ENCODE results near the gene LPIN1. TPM values are rescaled to one million over a fixed set of nuclear protein-coding genes. Genes with fewer than 3 reads are reported as not detected.

Gene LPIN1
- total and polyA plus RNA-seq, 2 of the 8 experiments (the other 6 are each of a cell fraction or from before 2014, with no cell fraction given), result 4.3 to 9.8 TPM

DNA sequence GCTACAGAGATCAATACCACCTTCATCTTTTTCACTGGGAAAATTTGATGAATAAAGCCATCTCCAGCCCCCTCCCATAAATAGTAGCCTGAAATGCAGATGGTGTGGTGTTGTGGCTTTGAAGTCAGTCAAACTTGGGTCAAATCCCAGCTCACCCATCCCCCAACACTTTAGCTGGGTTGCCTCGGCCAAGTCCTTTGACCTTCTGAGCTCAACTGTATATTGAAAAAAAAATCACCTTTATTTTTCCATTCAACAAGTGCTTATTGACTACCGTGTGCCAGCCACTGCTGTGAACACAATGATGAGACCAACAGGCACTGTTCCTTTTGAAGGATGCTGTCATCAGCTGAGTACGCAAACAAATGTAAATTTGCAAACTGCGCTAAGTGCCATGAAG is 41.4 kb upstream of the LPIN1 start (continued):
- TF ChIP-seq, protein P1, sequence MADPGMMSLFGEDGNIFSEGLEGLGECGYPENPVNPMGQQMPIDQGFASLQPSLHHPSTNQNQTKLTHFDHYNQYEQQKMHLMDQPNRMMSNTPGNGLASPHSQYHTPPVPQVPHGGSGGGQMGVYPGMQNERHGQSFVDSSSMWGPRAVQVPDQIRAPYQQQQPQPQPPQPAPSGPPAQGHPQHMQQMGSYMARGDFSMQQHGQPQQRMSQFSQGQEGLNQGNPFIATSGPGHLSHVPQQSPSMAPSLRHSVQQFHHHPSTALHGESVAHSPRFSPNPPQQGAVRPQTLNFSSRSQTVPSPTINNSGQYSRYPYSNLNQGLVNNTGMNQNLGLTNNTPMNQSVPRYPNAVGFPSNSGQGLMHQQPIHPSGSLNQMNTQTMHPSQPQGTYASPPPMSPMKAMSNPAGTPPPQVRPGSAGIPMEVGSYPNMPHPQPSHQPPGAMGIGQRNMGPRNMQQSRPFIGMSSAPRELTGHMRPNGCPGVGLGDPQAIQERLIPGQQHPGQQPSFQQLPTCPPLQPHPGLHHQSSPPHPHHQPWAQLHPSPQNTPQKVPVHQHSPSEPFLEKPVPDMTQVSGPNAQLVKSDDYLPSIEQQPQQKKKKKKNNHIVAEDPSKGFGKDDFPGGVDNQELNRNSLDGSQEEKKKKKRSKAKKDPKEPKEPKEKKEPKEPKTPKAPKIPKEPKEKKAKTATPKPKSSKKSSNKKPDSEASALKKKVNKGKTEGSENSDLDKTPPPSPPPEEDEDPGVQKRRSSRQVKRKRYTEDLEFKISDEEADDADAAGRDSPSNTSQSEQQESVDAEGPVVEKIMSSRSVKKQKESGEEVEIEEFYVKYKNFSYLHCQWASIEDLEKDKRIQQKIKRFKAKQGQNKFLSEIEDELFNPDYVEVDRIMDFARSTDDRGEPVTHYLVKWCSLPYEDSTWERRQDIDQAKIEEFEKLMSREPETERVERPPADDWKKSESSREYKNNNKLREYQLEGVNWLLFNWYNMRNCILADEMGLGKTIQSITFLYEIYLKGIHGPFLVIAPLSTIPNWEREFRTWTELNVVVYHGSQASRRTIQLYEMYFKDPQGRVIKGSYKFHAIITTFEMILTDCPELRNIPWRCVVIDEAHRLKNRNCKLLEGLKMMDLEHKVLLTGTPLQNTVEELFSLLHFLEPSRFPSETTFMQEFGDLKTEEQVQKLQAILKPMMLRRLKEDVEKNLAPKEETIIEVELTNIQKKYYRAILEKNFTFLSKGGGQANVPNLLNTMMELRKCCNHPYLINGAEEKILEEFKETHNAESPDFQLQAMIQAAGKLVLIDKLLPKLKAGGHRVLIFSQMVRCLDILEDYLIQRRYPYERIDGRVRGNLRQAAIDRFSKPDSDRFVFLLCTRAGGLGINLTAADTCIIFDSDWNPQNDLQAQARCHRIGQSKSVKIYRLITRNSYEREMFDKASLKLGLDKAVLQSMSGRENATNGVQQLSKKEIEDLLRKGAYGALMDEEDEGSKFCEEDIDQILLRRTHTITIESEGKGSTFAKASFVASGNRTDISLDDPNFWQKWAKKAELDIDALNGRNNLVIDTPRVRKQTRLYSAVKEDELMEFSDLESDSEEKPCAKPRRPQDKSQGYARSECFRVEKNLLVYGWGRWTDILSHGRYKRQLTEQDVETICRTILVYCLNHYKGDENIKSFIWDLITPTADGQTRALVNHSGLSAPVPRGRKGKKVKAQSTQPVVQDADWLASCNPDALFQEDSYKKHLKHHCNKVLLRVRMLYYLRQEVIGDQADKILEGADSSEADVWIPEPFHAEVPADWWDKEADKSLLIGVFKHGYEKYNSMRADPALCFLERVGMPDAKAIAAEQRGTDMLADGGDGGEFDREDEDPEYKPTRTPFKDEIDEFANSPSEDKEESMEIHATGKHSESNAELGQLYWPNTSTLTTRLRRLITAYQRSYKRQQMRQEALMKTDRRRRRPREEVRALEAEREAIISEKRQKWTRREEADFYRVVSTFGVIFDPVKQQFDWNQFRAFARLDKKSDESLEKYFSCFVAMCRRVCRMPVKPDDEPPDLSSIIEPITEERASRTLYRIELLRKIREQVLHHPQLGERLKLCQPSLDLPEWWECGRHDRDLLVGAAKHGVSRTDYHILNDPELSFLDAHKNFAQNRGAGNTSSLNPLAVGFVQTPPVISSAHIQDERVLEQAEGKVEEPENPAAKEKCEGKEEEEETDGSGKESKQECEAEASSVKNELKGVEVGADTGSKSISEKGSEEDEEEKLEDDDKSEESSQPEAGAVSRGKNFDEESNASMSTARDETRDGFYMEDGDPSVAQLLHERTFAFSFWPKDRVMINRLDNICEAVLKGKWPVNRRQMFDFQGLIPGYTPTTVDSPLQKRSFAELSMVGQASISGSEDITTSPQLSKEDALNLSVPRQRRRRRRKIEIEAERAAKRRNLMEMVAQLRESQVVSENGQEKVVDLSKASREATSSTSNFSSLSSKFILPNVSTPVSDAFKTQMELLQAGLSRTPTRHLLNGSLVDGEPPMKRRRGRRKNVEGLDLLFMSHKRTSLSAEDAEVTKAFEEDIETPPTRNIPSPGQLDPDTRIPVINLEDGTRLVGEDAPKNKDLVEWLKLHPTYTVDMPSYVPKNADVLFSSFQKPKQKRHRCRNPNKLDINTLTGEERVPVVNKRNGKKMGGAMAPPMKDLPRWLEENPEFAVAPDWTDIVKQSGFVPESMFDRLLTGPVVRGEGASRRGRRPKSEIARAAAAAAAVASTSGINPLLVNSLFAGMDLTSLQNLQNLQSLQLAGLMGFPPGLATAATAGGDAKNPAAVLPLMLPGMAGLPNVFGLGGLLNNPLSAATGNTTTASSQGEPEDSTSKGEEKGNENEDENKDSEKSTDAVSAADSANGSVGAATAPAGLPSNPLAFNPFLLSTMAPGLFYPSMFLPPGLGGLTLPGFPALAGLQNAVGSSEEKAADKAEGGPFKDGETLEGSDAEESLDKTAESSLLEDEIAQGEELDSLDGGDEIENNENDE (IDR thresholded peaks at IDR 0.05; ENCODE audit: insufficient replicate concordance, low read length), result no peak
- TF ChIP-seq TEAD4 (IDR thresholded peaks at IDR 0.05; ENCODE audit: low read depth, low read length), result no peak
- no peak for TF ChIP-seq CEBPB (IDR thresholded peaks at IDR 0.05; ENCODE audit: low read depth, low read length)
- TF ChIP-seq BRCA1 (IDR thresholded peaks at IDR 0.05; ENCODE audit: low read depth, low read length), result no peak
- TF ChIP-seq, protein P2, sequence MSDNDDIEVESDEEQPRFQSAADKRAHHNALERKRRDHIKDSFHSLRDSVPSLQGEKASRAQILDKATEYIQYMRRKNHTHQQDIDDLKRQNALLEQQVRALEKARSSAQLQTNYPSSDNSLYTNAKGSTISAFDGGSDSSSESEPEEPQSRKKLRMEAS (IDR thresholded peaks at IDR 0.05), result no peak
- TF ChIP-seq HDAC6 (IDR thresholded peaks at IDR 0.05; ENCODE audit: low read depth, low read length), result no peak
- no peak for TF ChIP-seq TCF12 (IDR thresholded peaks at IDR 0.05; ENCODE audit: low read depth, low read length)
- no peak for TF ChIP-seq HDAC2 (IDR thresholded peaks at IDR 0.05; ENCODE audit: borderline replicate concordance in 1 of 2, low read depth in 2 of 2, low read length in 2 of 2)
- no peak for TF ChIP-seq JUN (IDR thresholded peaks at IDR 0.05; ENCODE audit: low read depth, low read length)

All from H1 (cell line).